OCI-LY3 (cell line): Measurements from ENCODE around the gene ZFAND3.

Experiments
- H2AFZ ChIP-seq: fragments of 200-600, 300-600 bp; shearing (Covaris generic); 2 replicates; pipeline ENCODE4 v1.6.0; 2014; ENCODE audit warnings: antibody characterized with exemption, low read depth, low read length
- H3K27ac ChIP-seq: fragments of 200-600, 300-600 bp; sonication (generic); 2 replicates; pipeline ENCODE4 v1.5.1; 2014; ENCODE audit warnings: mild to moderate bottlenecking, low read length, moderate library complexity, mixed read lengths
- H3K27me3 ChIP-seq: fragments of 200-600, 300-600 bp; sonication (generic); 2 replicates; pipeline ENCODE4 v1.6.1; 2014; ENCODE audit warnings: low read depth, low read length, mixed read lengths
- H3K36me3 ChIP-seq: fragments of 200-600, 300-600 bp; sonication (generic); replicated peaks from 2 replicates; pipeline ENCODE3; 2014; ENCODE audit warnings: low read depth, low read length, mixed read lengths
- H3K4me1 ChIP-seq: fragments of 300-600, 200-600 bp; sonication (generic); 2 replicates; pipeline ENCODE4 v1.6.1; 2014; ENCODE audit warnings: low read length, mixed read lengths
- H3K4me2 ChIP-seq: fragments of 200-600, 300-600 bp; sonication (generic); 2 replicates; pipeline ENCODE4 v1.6.1; 2014; ENCODE audit warnings: low read length, mixed read lengths
- H3K4me3 ChIP-seq: fragments of 300-600, 200-600 bp; sonication (generic); 2 replicates; pipeline ENCODE4 v1.5.1; 2014; ENCODE audit warnings: antibody characterized with exemption, mild to moderate bottlenecking, low read length, moderate library complexity
- H3K79me2 ChIP-seq: fragments of 300-600, 200-600 bp; shearing (Covaris generic); 2 replicates; pipeline ENCODE4 v1.6.1; 2014; ENCODE audit warnings: mild to moderate bottlenecking, low read length, mixed read lengths
- H3K9ac ChIP-seq: fragments of 300-600, 200-600 bp; shearing (Covaris generic); 2 replicates; pipeline ENCODE4 v1.6.0; 2014; ENCODE audit warnings: mild to moderate bottlenecking, low read length, moderate library complexity
- H3K9me3 ChIP-seq: fragments of 200-600, 300-600 bp; shearing (Covaris generic); 2 replicates; pipeline ENCODE4 v1.6.1; 2014; ENCODE audit warnings: low read length, mixed read lengths; ENCODE audit not compliant: insufficient read depth
- H4K20me1 ChIP-seq: fragments of 200-600, 300-600 bp; sonication (generic); 2 replicates; pipeline ENCODE4 v1.6.1; 2016; ENCODE audit warnings: low read length, mixed read lengths; ENCODE audit not compliant: insufficient read depth
- CTCF ChIP-seq: fragments of 200-600, 300-600 bp; sonication (generic); IDR thresholded peaks from 2 replicates; pipeline ENCODE4 v1.5.1; 2014; ENCODE audit warnings: antibody characterized with exemption, low read length, low read depth
- EZH2phosphoT487 ChIP-seq: fragments of 200-600 bp; shearing (Covaris generic); IDR thresholded peaks from 2 replicates; pipeline ENCODE4 v1.6.1; 2018; ENCODE audit warnings: antibody characterized with exemption, mixed run types, low read depth

The ZFAND3 gene

DNA sequence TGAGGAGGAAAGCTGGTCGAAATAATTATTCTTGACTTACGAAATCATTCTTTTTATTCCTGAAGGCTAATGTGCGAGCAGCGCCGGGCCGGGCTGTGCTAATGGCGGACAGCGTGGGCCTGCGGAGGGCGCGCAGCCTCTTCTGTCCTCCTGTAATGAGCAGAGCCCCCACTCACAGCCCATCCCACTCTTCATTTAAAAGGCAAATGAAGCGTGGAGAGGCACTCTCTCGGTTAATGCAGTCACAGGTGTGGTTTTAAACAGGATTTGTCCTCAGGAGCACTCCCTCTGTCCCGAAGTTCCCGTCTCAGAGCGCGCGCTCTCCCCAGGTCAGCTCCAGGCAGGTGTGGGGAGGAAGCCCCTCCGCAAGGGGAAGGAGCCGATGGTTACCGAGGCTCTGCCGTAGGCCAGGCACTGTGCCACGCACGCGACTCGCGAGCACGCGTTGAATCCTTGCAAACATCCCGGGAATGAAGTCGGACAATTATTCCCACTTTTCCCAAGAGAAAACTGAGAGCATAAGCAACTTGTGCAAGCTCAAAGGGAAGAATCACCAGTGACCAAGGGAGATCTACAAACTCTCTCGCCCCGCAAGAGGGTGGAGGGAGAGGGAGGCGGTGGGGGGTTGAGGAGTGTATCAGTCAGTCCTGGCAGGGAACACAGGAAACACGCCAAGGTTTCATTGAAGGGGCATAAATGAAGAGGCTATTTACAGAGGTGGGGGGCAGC lies 35.5 kb upstream of the ZFAND3 start:
- Histone ChIP-seq H3K9ac (peak overlapping the region; percentile 66), H2AFZ (peak overlapping the region; percentile 74), H3K4me3 (peak overlapping the region; percentile 76), H3K36me3 (no peaks in the 10 kb centered on the region), H3K79me2 (no peaks in the 10 kb centered on the region), H3K9me3 (no peaks in the 10 kb centered on the region), H3K4me1 (peaks cover 29% of the 10 kb centered on the region), H3K27me3 (peaks cover 13% of the 10 kb centered on the region; the same call in 1 of the 2 replicates), H3K27ac (no peak overlapping the region), H3K4me2 (peak overlapping the region; percentile 86), H4K20me1 (no peaks in the 10 kb centered on the region)
- TF ChIP-seq EZH2phosphoT487 (no peak), CTCF (peak; percentile 34)

GRCh38 chr6:37784585-37784967 lies 35.0 kb upstream of the ZFAND3 start:
- TF ChIP-seq CTCF, result no peak
- no peaks in the 10 kb centered on the region for H3K36me3 ChIP-seq
- H3K4me2 ChIP-seq, result peak overlapping the region; percentile 86
- no peaks in the 10 kb centered on the region for H4K20me1 ChIP-seq
- peak overlapping the region; percentile 76 for H3K4me3 ChIP-seq
- H3K79me2 ChIP-seq, result no peaks in the 10 kb centered on the region
- H3K9me3 ChIP-seq, result no peaks in the 10 kb centered on the region
- H3K27ac ChIP-seq, result no peak overlapping the region
- H3K27me3 ChIP-seq, result peaks cover 13% of the 10 kb centered on the region; the same call in 1 of the 2 replicates
- H3K4me1 ChIP-seq, result peaks cover 23% of the 10 kb centered on the region
- peak overlapping the region; percentile 74; the same call in 1 of the 2 replicates for H2AFZ ChIP-seq
- H3K9ac ChIP-seq, result no peak overlapping the region

DNA sequence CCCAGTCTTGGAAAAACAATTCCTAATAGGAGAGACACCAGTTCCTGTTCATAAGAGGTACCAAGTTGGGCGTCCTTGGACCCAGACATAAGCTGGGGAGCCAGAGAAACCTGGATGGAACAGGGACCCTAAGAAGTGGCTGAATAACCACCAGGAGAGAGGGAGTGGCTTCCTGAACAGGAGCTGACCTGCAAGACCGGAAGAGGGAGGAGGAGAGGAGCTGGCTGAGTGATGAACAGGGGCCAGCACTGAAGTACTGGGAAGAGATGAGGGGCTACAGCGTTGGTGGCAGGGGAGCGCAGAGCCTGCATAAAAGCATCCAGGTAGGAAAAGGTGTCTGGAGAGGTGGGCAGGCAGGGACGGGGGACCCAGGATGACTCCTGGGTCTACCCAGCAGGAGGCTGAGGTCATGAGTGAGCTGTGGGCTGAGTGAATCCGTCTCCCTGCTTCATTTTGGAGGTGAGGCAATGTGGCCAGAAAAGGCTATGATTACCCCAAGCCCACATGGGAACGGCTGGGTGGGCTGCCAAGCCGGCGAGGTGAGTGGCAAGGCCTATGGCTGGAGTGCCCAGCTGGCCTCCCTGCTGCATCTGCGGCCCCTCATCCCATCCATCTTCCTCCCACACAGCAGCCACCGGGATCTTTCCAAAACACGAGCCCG lies 34.4 kb upstream of the ZFAND3 start:
- Histone ChIP-seq H3K27me3 (peaks cover 13% of the 10 kb centered on the region; the same call in 1 of the 2 replicates), H3K9ac (no peak overlapping the region), H3K36me3 (no peaks in the 10 kb centered on the region), H3K79me2 (no peaks in the 10 kb centered on the region), H3K4me1 (peaks cover 18% of the 10 kb centered on the region), H2AFZ (no peak overlapping the region), H3K4me3 (no peak overlapping the region), H3K4me2 (no peak overlapping the region), H3K27ac (no peak overlapping the region), H3K9me3 (no peaks in the 10 kb centered on the region), H4K20me1 (no peaks in the 10 kb centered on the region)
- no peak for TF ChIP-seq CTCF
- no peak for TF ChIP-seq EZH2phosphoT487

DNA sequence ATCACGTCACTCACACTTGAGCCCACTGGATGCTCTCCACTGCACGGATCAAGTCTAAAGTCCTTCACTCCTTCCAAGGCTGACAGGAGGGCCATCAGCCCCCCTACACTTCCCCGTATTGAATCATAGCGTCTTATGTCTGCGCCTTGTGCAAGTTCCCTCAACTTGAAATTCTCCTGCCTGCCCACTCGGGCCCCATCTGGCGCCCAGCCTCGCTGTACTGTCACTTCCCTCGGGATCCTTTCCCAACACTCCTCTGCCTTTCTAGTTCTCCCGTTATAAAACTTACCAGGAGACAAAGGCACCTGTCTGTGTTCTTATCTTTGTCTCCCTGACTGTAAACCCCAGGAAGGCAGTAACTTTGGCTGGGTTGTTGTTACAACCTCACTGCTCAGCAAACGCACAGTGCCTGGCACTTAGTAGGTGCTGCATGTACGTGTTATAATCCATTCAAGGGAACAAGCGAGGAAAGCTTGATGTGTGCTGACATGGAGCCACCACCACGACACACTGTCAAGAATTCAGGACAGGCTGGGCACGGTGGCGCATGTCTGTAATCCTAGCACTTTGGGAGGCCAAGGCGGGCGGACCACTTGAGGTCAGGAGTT lies 33.8 kb upstream of the ZFAND3 start:
- Histone ChIP-seq H3K27me3 (peaks cover 13% of the 10 kb centered on the region; the same call in 1 of the 2 replicates), H3K27ac (no peak overlapping the region), H3K36me3 (no peaks in the 10 kb centered on the region), H3K9ac (no peak overlapping the region), H3K4me1 (peaks cover 12% of the 10 kb centered on the region), H3K9me3 (no peaks in the 10 kb centered on the region), H3K4me3 (no peak overlapping the region), H4K20me1 (no peaks in the 10 kb centered on the region), H3K79me2 (no peaks in the 10 kb centered on the region), H3K4me2 (no peak overlapping the region), H2AFZ (no peak overlapping the region)
- no peak for TF ChIP-seq CTCF
